Ovary (tissue), 9 donors: Measurements from ENCODE around the gene ADAM12. TPM values are rescaled to one million over a fixed set of nuclear protein-coding genes. Genes with fewer than 3 reads are reported as not detected.

Source experiments
- DNase-seq, 5 donors: peaks; one replicate each; pipeline ENCODE4 v3.0.0-alpha.2; 2019 to 2020
- H3K27ac ChIP-seq, 2 donors: fragments of 200-600 bp; one replicate each; pipeline versions ENCODE4 v1.5.1 to v1.8.0; 2019 to 2022
- H3K27me3 ChIP-seq: fragments of 200-600 bp; one replicate; pipeline ENCODE4 v1.8.0; 2022
- H3K36me3 ChIP-seq: fragments of 200-600 bp; sonication (generic); one replicate; pipeline ENCODE4 v1.5.1; 2019
- H3K4me1 ChIP-seq: one replicate; pipeline ENCODE4 v1.8.1; 2013; ENCODE audit warnings: mild to moderate bottlenecking, moderate library complexity; ENCODE audit not compliant: insufficient read depth
- H3K4me3 ChIP-seq: fragments of 200-600 bp; sonication (generic); one replicate; pipeline ENCODE4 v1.5.1; 2017
- H3K9me3 ChIP-seq, 2 donors: fragments of 200-600 bp in 1 of 2; sonication (generic) in 1 of 2; one replicate each; pipeline versions ENCODE4 v1.5.1 to v1.8.1; 2013 to 2019; ENCODE audit warnings: mild to moderate bottlenecking in 1 of 2, moderate library complexity in 1 of 2
- EP300 ChIP-seq: sonication (generic); formaldehyde crosslinking; IDR thresholded peaks from one replicate; pipeline ENCODE4 v1.6.1; 2017; ENCODE audit warnings: antibody characterized with exemption
- POLR2A ChIP-seq: fragments of 450-650 bp; IDR thresholded peaks from one replicate; pipeline ENCODE4 v1.6.1; 2017; ENCODE audit warnings: antibody characterized with exemption, mild to moderate bottlenecking, moderate library complexity
- WGBS, 3 donors: extraction: QIAGEN DNeasy Blood & Tissue Kit in 1 of 3; methylation state at CpG; one replicate each; pipeline versions ENCODE4 v1.1.5 to v1.1.7; 2013 to 2017; 5-methylcytosine and 5-hydroxymethylcytosine counted together
- intact Hi-C, 4 donors: fragments of 100-400 bp; cut with DNase I; formaldehyde crosslinking; loops; one replicate each; pipeline versions ENCODE4 v1.11.0 to v1.15.1; 2022 to 2023
- polyA plus RNA-seq, 2 donors: library from polyadenylated mRNA; stranded (reverse); fragments of 200-250 nt in 1 of 2; fragments of 350-450 nt in 1 of 2; fragmentation: Illumina TruSeq in 1 of 2; extraction: RNeasy Lipid Tissue Mini Kit (QIAGEN cat#74804) in 1 of 2; gene quantifications; one replicate each; pipeline ENCODE4 v1.2.3, GENCODE V29; 2013 to 2014
- total RNA-seq, 7 donors: library from RNA; depleted of rRNA in 2 of 7; stranded (reverse); fragments of >200 nt in 2 of 7; fragmentation: NEBNext Ultra II Directional in 3 of 7; extraction: Animal tissue kit (Norgen Biotek cat#: 25700) in 3 of 7; gene quantifications; one replicate each; pipeline versions ENCODE4 v1.1.0 to v1.2.4, GENCODE V29; 2016 to 2023
- TF ChIP-seq, protein P1 (sequence below), 3 donors: fragments of 450-650 bp in 2 of 3; fragments of 200-600 bp in 1 of 3; IDR thresholded peaks; one replicate each; pipeline versions ENCODE4 v1.5.1 to v1.8.0; 2016 to 2022; ENCODE audit warnings: antibody characterized with exemption in 3 of 3, mild to moderate bottlenecking in 1 of 3
- donor health status: DM: no; HTN: no; CAD: no; lungs with moderate emphysema.
- donor health status: DM: no; HTN: no; CAD: no.
- donor health status: Bipolar disorder and iron deficiency.
- donor health status: DM: yes; HTN: yes; CAD: no.
- donor health status: DM: no; HTN: no; CAD: no.
- donor health status: DM: yes; HTN: yes; CAD: no.

Gene ADAM12
- total and polyA plus RNA-seq, 9 donors = 1.8 to 27.2 (median 10.3) TPM

GRCh38 chr10:126122881-126123280 is 265.4 kb downstream of the ADAM12 start:
- Histone ChIP-seq H3K4me3 (no peak overlapping the region), H3K4me1 (no peaks in the 10 kb centered on the region), H3K27me3 (no peaks in the 10 kb centered on the region), H3K36me3 (no peaks in the 10 kb centered on the region), H3K27ac (no peak overlapping the region), H3K9me3 (no peaks in the 10 kb centered on the region)
- no peak for DNase-seq
- TF ChIP-seq POLR2A (no peak), EP300 (no peak)
- TF ChIP-seq, protein P1, sequence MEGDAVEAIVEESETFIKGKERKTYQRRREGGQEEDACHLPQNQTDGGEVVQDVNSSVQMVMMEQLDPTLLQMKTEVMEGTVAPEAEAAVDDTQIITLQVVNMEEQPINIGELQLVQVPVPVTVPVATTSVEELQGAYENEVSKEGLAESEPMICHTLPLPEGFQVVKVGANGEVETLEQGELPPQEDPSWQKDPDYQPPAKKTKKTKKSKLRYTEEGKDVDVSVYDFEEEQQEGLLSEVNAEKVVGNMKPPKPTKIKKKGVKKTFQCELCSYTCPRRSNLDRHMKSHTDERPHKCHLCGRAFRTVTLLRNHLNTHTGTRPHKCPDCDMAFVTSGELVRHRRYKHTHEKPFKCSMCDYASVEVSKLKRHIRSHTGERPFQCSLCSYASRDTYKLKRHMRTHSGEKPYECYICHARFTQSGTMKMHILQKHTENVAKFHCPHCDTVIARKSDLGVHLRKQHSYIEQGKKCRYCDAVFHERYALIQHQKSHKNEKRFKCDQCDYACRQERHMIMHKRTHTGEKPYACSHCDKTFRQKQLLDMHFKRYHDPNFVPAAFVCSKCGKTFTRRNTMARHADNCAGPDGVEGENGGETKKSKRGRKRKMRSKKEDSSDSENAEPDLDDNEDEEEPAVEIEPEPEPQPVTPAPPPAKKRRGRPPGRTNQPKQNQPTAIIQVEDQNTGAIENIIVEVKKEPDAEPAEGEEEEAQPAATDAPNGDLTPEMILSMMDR (IDR thresholded peaks at IDR 0.05) = no peak
- intact Hi-C loops = no loop called here
- WGBS, 3 donors = 65 to 85% (median 77%) methylated on average over 1 of the region's 1 CpG

DNA sequence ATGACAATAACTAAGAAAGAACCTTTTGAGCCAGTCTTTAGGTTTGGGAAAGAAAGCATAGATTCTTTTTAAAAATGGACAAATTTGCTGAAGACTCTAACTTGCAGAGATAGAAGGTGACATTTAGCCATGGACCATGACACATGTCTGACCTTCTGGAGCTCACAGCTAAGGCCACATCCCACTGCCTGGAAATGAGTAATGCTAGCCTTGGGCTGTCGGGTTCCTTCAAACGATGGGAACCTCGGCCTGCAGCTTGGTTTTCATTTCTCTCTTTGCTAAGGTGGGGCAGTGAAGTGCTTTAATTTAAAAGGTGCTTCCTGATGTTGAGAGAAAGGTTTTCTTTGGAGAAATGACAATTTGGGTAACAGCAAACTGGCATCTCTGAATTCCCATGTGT is 268.7 kb downstream of the ADAM12 start:
- 66 to 69% (median 67%) methylated on average over 3 of the region's 3 CpGs for WGBS, 3 donors
- no peaks in the 10 kb centered on the region for H3K27me3 ChIP-seq
- no peaks in the 10 kb centered on the region for H3K4me1 ChIP-seq
- H3K4me3 ChIP-seq = no peak overlapping the region
- H3K36me3 ChIP-seq = no peaks in the 10 kb centered on the region
- no peak overlapping the region for H3K27ac ChIP-seq
- H3K9me3 ChIP-seq = no peaks in the 10 kb centered on the region
- no peak for TF ChIP-seq POLR2A
- TF ChIP-seq EP300 = no peak
- TF ChIP-seq, protein P1 (IDR thresholded peaks at IDR 0.05) = no peak
- DNase-seq = no peak
- intact Hi-C loops = no loop called here

DNA sequence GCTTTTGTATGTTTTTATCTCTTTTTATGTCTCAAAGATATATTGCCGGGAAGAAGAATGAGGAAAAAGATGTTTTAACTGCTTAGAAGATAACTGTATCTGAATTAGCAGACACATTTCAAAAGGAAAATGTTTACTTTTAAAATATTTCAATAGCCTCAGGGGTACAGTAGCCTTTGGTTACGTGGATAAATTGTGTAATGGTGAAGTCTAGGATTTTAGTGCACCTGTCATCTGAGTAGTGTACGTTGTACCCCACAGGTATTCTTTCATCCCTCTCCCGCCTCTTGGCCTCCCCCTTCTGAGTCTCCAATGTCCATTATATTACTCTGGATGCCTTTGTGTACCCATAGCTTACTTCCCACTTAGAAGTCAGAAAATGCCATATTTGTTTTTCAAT is 269.8 kb downstream of the ADAM12 start:
- Histone ChIP-seq H3K4me1 (no peaks in the 10 kb centered on the region), H3K9me3 (no peaks in the 10 kb centered on the region), H3K4me3 (no peak overlapping the region), H3K27me3 (no peaks in the 10 kb centered on the region), H3K27ac (no peak overlapping the region), H3K36me3 (no peaks in the 10 kb centered on the region)
- TF ChIP-seq, protein P1 (IDR thresholded peaks at IDR 0.05) = no peak
- TF ChIP-seq POLR2A = no peak
- no peak for TF ChIP-seq EP300
- WGBS, 3 donors = 76 to 80% (median 77%) methylated on average over 4 of the region's 4 CpGs
- intact Hi-C loops = no loop called here
- no peak for DNase-seq

GRCh38 chr10:126117196-126117595 is 271.1 kb downstream of the ADAM12 start:
- no peaks in the 10 kb centered on the region for H3K9me3 ChIP-seq
- intact Hi-C loops = no loop called here
- H3K36me3 ChIP-seq = no peaks in the 10 kb centered on the region
- no peak overlapping the region for H3K4me3 ChIP-seq
- TF ChIP-seq EP300 = no peak
- TF ChIP-seq, protein P1 (IDR thresholded peaks at IDR 0.05) = no peak
- no peak for TF ChIP-seq POLR2A
- no peaks in the 10 kb centered on the region for H3K27me3 ChIP-seq
- no peak for DNase-seq
- H3K4me1 ChIP-seq = no peaks in the 10 kb centered on the region
- WGBS, 3 donors = 68 to 78% (median 75%) methylated on average over 3 of the region's 3 CpGs
- no peak overlapping the region for H3K27ac ChIP-seq

GRCh38 chr10:126115886-126116285 is 272.4 kb downstream of the ADAM12 start:
- no peak for DNase-seq
- 84 to 87% (median 85%) methylated on average over 6 of the region's 6 CpGs for WGBS, 3 donors
- Histone ChIP-seq H3K4me1 (peaks cover 2% of the 10 kb centered on the region), H3K36me3 (no peaks in the 10 kb centered on the region), H3K27ac (no peak overlapping the region), H3K9me3 (no peaks in the 10 kb centered on the region), H3K27me3 (no peaks in the 10 kb centered on the region), H3K4me3 (no peak overlapping the region)
- TF ChIP-seq, protein P1 (IDR thresholded peaks at IDR 0.05) = no peak
- TF ChIP-seq EP300 = no peak
- no peak for TF ChIP-seq POLR2A
- intact Hi-C loops = no loop called here
